ENCODE results near the gene CFAP299.
"Not testable (repeated sequence)": the region's sequence is repeated elsewhere in the genome, so short reads cannot be mapped to it uniquely, and the experiment has no call there.

CFAP299 gene

GRCh38 chr4:80335554-80336358, at the start of gene CFAP299:
CFAP299 (plus strand) TSS chr4:80335730.
- peak; percentile 86 for DNase-seq (ENCODE audit: low read depth)
- TF ChIP-seq CTCF (conservative IDR thresholded peaks at IDR 0.05; ENCODE audit: control insufficient read depth, insufficient read depth, low read depth, low read length): peak; percentile 32
- peak within 1 kb of the TSS; percentile 84 for H3K4me3 ChIP-seq (ENCODE audit: control insufficient read depth, low read depth, low read length)

GRCh38 chr4:80286451-80286850, 49.1 kb upstream of the CFAP299 start:
- H3K4me3 ChIP-seq (ENCODE audit: control insufficient read depth, low read depth, low read length): no peak overlapping the region
- no peak for TF ChIP-seq CTCF (conservative IDR thresholded peaks at IDR 0.05; ENCODE audit: control insufficient read depth, insufficient read depth, low read depth, low read length)
- no peak for DNase-seq (ENCODE audit: low read depth)

GRCh38 chr4:80290665-80291064, 44.9 kb upstream of the CFAP299 start:
- H3K4me3 ChIP-seq (ENCODE audit: control insufficient read depth, low read depth, low read length); DNase-seq (ENCODE audit: low read depth): not testable (repeated sequence)

- DNase-seq (ENCODE audit: low read depth): no peak
- H3K4me3 ChIP-seq (ENCODE audit: control insufficient read depth, low read depth, low read length): no peak overlapping the region
- TF ChIP-seq CTCF (conservative IDR thresholded peaks at IDR 0.05; ENCODE audit: control insufficient read depth, insufficient read depth, low read depth, low read length): no peak
These were observed 41.3 kb upstream of the CFAP299 start for GRCh38 chr4:80294206-80294605.

GRCh38 chr4:80295336-80295735, 40.2 kb upstream of the CFAP299 start:
- H3K4me3 ChIP-seq (ENCODE audit: control insufficient read depth, low read depth, low read length): no peak overlapping the region
- DNase-seq (ENCODE audit: low read depth): no peak
- no peak for TF ChIP-seq CTCF (conservative IDR thresholded peaks at IDR 0.05; ENCODE audit: control insufficient read depth, insufficient read depth, low read depth, low read length)

GRCh38 chr4:80295826-80296225, 39.7 kb upstream of the CFAP299 start:
- peak; percentile 53 for DNase-seq (ENCODE audit: low read depth)
- H3K4me3 ChIP-seq (ENCODE audit: control insufficient read depth, low read depth, low read length): no peak overlapping the region
- no peak for TF ChIP-seq CTCF (conservative IDR thresholded peaks at IDR 0.05; ENCODE audit: control insufficient read depth, insufficient read depth, low read depth, low read length)

GRCh38 chr4:80301884-80302283, 33.6 kb upstream of the CFAP299 start:
- H3K4me3 ChIP-seq (ENCODE audit: control insufficient read depth, low read depth, low read length): no peak overlapping the region
- TF ChIP-seq CTCF (conservative IDR thresholded peaks at IDR 0.05; ENCODE audit: control insufficient read depth, insufficient read depth, low read depth, low read length): no peak
- no peak for DNase-seq (ENCODE audit: low read depth)

Data from fibroblast of mammary gland (primary cell).